ENCODE measurements around the gene WDR53.

GRCh38 chr3:196528639-196529233 lies 39.6 kb downstream of the WDR53 start:
- TF ChIP-seq, protein P1, sequence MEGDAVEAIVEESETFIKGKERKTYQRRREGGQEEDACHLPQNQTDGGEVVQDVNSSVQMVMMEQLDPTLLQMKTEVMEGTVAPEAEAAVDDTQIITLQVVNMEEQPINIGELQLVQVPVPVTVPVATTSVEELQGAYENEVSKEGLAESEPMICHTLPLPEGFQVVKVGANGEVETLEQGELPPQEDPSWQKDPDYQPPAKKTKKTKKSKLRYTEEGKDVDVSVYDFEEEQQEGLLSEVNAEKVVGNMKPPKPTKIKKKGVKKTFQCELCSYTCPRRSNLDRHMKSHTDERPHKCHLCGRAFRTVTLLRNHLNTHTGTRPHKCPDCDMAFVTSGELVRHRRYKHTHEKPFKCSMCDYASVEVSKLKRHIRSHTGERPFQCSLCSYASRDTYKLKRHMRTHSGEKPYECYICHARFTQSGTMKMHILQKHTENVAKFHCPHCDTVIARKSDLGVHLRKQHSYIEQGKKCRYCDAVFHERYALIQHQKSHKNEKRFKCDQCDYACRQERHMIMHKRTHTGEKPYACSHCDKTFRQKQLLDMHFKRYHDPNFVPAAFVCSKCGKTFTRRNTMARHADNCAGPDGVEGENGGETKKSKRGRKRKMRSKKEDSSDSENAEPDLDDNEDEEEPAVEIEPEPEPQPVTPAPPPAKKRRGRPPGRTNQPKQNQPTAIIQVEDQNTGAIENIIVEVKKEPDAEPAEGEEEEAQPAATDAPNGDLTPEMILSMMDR (conservative IDR thresholded peaks at IDR 0.05; ENCODE audit: low read length) = peak; percentile 74
- TF ChIP-seq EZH2phosphoT487 (IDR thresholded peaks at IDR 0.05; ENCODE audit: borderline replicate concordance) = no peak
